ENCODE results near the gene NOC3L.
A peak's percentile ranks its signal among the peaks of the same experiment; 100 is the strongest.
"Not testable (repeated sequence)": the region's sequence is repeated elsewhere in the genome, so short reads cannot be mapped to it uniquely, and the experiment has no call there.

NOC3L gene

GRCh38 chr10:94361171-94361794 lies 1.5 kb downstream of the NOC3L start:
- no peak for DNase-seq (ENCODE audit: low read depth in 2 of 2)

- DNase-seq (ENCODE audit: low read depth in 2 of 2): no peak
Observed at GRCh38 chr10:94358480-94358879, 4.3 kb downstream of the NOC3L start.

DNA sequence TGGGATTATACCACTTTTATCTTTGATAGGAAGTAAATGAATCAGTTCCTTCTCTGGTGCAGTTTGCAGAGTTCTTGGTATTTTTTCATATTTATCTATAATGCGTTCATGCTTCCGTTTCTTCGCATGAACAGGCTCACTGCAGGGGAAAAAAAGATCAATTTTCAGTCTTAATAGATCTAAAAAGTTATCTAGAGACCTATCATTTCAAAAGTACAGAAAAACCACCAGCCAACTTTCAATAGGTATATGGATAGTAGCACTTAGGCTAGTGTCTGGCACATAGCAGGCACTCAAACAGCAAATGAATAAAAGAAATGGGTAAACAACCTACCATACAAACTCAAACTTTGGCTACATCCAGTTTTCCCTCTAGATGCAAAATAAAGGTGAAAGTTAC lies 5.5 kb downstream of the NOC3L start:
- no peak for DNase-seq (ENCODE audit: low read depth in 2 of 2)

DNA sequence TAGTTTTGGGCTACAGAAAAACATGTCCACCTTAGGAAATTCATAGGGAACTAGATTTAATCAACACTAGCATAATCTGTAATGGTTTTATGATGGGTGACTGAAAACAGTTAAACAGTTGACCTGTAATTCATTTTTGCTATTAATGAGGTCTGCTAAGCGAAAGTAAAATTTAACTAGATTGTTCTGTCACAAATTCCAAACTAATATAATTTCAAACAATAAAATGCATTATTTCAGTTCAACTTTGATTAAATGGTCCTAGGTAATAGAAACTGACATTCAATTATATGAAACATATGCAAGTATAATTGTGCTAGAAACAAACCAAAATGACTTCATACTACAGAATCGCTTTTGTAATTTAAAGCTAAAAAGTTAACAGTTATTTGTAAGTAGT lies 6.9 kb downstream of the NOC3L start:
- DNase-seq (ENCODE audit: low read depth in 2 of 2): no peak

DNA sequence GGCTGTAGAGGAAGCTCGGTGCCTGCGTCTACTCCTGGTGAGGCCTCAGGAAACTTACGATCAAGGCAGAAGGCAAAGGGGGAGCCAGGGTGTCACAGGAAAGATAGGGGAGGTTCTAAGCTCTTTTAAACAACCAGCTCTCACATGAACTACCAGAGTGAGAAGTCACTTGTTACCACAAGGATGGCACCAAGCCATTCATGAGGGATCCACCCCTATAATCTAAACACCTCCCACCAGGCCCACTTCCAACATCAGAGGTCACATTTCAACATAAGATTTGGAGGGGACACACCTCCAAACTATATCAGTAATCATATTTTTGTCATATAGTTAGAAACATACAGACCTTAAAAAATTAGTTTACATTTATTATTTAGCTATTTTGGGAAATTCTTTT lies 9.4 kb downstream of the NOC3L start:
- no peak for DNase-seq (ENCODE audit: low read depth in 2 of 2)

- DNase-seq (ENCODE audit: low read depth in 2 of 2): no peak
Observed at GRCh38 chr10:94351089-94351488, 11.7 kb downstream of the NOC3L start.

DNA sequence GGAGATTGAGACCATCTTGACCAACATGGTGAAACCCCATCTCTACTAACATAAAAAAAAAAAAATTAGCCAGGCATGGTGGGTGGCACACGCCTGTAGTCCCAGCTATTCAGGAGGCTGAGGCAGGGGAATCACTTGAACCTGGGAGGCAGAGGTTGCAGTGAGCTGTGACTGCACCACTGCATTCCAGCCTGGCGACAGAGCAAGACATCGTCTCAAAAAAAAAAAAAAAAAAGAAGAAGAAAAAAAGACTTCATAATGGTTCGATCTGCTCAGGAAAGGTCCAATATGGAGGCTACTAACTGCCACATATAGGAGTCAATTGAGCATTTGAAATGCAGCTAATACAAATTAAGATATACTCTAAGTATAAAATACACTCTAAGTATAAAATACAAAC lies 12.2 kb downstream of the NOC3L start:
- DNase-seq (ENCODE audit: low read depth in 2 of 2): not testable (repeated sequence)

DNA sequence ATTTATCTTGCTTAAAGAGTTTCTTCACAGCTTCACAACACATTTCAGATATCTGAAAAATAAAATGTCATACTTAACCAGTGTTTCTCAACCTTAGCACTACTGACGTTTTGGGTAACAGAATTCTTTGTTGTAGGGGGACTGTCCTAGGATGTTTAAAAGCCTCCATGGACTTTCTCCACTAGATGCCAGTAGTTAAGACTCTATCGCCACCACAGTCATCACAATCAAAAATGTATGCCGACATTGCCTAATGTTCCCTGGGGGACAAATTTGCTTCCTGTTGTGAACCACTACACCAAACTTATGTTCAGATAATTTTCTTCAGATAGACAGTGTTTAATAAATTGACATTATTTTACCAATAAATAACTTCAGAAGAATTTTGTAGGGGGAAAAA lies 13.4 kb downstream of the NOC3L start:
- DNase-seq (ENCODE audit: low read depth in 2 of 2): no peak

- no peak for DNase-seq (ENCODE audit: low read depth in 2 of 2)
Observed at GRCh38 chr10:94344522-94345122, 18.1 kb downstream of the NOC3L start.

DNA sequence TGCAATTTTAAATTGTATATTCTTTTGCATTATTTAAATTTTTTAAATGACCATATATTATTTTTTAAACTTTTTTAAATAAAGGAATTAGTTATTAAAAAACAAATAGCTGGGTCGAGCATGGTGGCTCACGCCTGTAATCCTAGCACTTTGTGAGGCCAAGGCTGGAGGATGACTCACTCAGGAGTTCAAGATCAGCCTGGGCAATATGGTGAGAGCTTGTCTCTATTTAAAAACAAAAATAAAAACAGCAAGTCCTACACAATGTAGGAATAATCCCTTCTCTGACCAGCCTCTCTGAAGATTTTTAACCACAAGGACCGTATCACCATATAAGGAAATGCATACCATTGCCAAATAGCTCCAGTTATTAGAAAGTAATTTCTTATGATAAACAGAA lies 19.6 kb downstream of the NOC3L start:
- DNase-seq (ENCODE audit: low read depth in 2 of 2): no peak

DNA sequence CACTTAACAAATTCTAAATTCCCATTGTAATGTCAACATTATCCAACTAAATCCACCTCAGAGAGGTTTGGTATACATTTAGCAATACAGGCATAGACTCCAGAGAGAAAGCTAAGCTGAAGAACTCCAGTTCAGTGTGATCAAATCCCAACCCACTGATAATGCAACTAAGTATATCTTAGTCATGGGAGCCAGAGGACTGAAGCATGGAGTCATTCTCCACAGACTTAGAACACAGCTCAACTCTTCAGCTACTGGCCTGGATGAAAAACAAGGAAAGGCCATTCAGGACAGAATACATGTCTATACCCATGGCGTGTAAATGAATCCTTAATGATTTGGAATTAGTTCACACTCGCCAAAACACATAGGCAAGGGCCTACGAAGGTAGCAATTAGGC lies 27.9 kb downstream of the NOC3L start:
- no peak for DNase-seq (ENCODE audit: low read depth in 2 of 2)

GRCh38 chr10:94333051-94333450 lies 29.7 kb downstream of the NOC3L start:
- no peak for DNase-seq (ENCODE audit: low read depth in 2 of 2)

GRCh38 chr10:94328613-94329012 lies 34.1 kb downstream of the NOC3L start:
- DNase-seq (ENCODE audit: low read depth in 2 of 2): no peak

DNA sequence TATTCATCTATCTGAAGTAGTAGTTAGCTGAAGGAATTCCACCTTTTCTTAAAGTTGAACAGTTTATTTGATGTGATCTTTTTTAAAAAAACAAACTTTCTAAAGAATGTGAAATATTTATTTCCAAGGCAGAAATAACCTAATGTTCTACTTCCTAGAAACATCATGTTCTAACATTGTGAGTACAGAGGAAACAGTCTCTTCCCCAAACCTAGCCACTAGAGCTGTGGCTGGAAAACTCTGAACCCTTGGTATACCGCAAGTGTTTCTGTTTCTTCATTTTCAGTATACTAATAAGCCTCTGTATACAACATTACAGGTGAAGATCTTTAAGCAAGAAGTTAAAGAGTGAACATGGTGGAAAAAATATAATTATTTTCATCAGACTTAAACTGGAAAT lies 35.1 kb downstream of the NOC3L start:
- DNase-seq (ENCODE audit: low read depth in 2 of 2): no peak

- no peak for DNase-seq (ENCODE audit: low read depth in 2 of 2)
Observed at GRCh38 chr10:94324609-94325233, 38.0 kb downstream of the NOC3L start.

DNA sequence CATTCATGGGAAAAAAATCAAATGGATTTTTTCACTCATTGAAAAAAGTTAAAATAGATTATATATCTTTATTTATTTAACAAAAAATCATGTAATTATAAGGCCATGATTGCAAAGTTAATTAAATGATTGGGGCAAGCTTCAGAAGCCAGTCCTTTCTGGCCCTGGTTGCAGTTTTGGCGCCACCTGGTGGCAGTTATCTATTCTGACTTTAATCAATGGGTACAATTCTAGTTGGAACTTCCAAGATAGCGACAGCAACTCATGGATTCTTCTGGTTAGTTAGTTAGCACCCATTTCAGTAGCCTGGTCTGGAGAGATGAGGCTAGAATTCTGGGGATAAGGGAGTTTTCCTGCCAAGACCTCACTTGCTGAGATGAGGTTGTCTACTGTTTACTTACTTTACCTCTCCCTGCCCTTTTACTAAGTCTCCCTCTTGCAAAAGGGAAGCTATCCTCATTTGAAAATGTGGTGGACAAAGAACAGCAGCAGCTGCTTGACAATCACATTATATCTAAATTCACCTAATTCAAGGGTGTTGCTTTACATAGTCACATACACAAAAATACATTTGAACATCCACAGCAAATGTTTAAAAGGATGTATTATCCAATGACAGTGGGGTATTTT lies 42.3 kb downstream of the NOC3L start:
- DNase-seq (ENCODE audit: low read depth in 2 of 2): peak; percentile 21 to 43

- DNase-seq (ENCODE audit: low read depth in 2 of 2): no peak
Observed at GRCh38 chr10:94316560-94316959, 46.2 kb downstream of the NOC3L start.

- no peak for DNase-seq (ENCODE audit: low read depth in 2 of 2)
Observed at GRCh38 chr10:94315975-94316464, 46.7 kb downstream of the NOC3L start.

GRCh38 chr10:94315024-94315451 lies 47.7 kb downstream of the NOC3L start:
- DNase-seq (ENCODE audit: low read depth in 2 of 2): no peak

- DNase-seq (ENCODE audit: low read depth in 2 of 2): no peak
Observed at GRCh38 chr10:94310369-94310768, 52.4 kb downstream of the NOC3L start.

DNA sequence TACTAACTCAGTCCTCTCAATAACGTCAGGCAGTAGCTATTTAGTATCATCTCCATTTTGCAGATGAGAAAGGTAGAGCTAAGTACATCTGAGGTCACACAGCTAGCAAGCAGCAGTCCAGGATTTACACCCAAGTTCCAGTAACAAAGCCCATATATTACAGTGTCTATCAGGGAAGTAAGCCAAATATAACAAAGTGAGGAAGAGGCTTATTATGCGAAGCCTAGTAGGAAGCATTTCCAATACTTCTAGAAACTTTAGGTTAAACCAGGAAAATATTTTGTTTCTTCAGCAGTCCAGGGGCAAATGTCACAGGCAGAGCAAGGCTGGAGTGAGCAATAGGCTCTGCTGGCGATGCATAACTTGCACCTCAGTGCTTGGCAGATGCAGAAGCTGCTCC lies 53.9 kb downstream of the NOC3L start:
- DNase-seq (ENCODE audit: low read depth in 2 of 2): no peak

GRCh38 chr10:94307046-94307615 lies 55.6 kb downstream of the NOC3L start:
- DNase-seq (ENCODE audit: low read depth in 2 of 2): no peak

Data from stimulated activated CD8-positive, alpha-beta memory T cell treated with anti-CD3 and anti-CD28 coated beads, Interleukin-2, amount 100 ng/mL, for 1 hour (primary cell).